ENCODE results near the gene MYH16. TPM values are rescaled to one million over a fixed set of nuclear protein-coding genes. Genes with fewer than 3 reads are reported as not detected.

Gene MYH16
- total RNA-seq, 6 experiments from 2014 or later, result not detected

DNA sequence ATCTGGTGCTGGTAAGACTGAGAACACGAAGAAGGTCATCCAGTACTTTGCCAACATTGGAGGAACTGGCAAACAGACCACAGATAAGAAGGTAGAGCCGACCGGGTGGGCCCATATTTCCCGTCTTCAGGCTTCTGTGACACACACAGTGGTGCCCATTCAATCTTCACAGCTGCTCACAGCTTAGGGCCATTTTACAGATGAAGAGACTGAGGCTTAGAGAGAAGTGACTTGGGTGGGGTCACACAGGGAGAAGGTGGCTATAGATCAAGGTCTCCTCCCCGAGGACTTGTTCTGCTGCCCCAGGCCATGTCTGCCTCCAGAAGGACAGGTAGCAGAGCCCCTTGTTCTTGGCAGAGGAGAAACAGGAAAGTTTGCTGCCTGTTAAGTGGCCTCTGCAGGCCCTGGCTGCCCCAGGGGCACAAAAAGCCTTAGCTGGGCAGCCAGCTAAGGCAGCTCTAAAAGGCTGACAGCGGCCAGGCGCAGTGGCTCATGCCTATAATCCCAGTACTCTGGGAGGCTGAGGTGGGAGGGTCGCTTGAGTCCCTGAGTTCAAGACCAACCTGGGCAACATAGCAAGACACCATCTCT is 22.6 kb upstream of the MYH16 start:
- no peaks in the 10 kb centered on the region for H3K27me3 ChIP-seq
- ATAC-seq, result no peak
- no peaks in the 10 kb centered on the region for H3K36me3 ChIP-seq
- H3K27ac ChIP-seq, result no peak overlapping the region
- intact Hi-C loops (cut with DNase I), result no loop called here
- H3K4me3 ChIP-seq, result no peak overlapping the region
- WGBS (ENCODE audit: insufficient coverage, low coverage, low lambda C conversion rate, missing lambda C conversion rate), result 82% methylated on average over 4 of the region's 8 CpGs
- no peak for DNase-seq
- no peaks in the 10 kb centered on the region for H3K4me1 ChIP-seq
- no peaks in the 10 kb centered on the region for H3K9me3 ChIP-seq
- TF ChIP-seq POLR2A (IDR thresholded peaks at IDR 0.05), result no peak
- TF ChIP-seq, protein P1, sequence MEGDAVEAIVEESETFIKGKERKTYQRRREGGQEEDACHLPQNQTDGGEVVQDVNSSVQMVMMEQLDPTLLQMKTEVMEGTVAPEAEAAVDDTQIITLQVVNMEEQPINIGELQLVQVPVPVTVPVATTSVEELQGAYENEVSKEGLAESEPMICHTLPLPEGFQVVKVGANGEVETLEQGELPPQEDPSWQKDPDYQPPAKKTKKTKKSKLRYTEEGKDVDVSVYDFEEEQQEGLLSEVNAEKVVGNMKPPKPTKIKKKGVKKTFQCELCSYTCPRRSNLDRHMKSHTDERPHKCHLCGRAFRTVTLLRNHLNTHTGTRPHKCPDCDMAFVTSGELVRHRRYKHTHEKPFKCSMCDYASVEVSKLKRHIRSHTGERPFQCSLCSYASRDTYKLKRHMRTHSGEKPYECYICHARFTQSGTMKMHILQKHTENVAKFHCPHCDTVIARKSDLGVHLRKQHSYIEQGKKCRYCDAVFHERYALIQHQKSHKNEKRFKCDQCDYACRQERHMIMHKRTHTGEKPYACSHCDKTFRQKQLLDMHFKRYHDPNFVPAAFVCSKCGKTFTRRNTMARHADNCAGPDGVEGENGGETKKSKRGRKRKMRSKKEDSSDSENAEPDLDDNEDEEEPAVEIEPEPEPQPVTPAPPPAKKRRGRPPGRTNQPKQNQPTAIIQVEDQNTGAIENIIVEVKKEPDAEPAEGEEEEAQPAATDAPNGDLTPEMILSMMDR (IDR thresholded peaks at IDR 0.05), result no peak

DNA sequence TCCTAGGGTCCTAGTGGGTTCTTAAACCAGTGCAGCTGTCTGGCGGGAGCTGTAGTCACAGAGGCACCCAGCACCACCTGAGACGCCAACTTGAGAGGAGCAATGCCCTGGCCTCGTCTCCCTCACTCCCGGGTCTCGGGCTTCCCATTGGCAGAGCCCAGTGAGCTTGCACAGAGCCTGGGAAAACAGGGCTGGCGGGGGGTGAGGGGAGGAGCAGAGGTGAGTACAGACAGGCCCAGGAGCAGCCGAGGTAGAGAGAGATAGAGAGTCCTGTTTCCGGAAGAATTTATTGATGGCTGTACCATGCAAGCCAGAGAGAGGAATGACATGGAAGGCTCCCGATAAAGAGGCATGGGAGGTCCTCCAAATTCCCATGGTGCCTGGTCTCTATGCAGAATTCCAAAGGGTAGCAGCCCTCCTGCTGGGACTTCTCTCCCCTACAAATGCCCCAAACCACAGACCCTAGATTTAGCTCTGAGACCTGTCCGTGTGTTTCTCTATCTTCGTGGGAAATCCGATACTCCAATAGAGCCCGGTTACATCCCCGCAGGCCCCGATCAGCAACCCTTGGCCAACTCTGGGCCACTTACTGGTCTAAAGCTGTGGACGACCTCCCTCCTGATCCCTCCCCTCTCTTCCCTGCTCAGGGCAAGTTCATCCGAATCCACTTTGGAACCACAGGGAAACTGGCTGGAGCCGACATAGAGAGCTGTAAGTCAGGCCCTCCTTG is 20.3 kb upstream of the MYH16 start:
- Histone ChIP-seq H3K4me3 (no peak overlapping the region), H3K9me3 (no peaks in the 10 kb centered on the region), H3K27ac (no peak overlapping the region), H3K36me3 (no peaks in the 10 kb centered on the region), H3K27me3 (no peaks in the 10 kb centered on the region), H3K4me1 (no peaks in the 10 kb centered on the region)
- DNase-seq, result no peak
- 50% methylated on average over 6 of the region's 18 CpGs for WGBS (ENCODE audit: insufficient coverage, low coverage, low lambda C conversion rate, missing lambda C conversion rate)
- no peak for TF ChIP-seq POLR2A (IDR thresholded peaks at IDR 0.05)
- TF ChIP-seq, protein P1 (IDR thresholded peaks at IDR 0.05), result no peak
- intact Hi-C loops (cut with DNase I), result no loop called here
- ATAC-seq, result no peak

DNA sequence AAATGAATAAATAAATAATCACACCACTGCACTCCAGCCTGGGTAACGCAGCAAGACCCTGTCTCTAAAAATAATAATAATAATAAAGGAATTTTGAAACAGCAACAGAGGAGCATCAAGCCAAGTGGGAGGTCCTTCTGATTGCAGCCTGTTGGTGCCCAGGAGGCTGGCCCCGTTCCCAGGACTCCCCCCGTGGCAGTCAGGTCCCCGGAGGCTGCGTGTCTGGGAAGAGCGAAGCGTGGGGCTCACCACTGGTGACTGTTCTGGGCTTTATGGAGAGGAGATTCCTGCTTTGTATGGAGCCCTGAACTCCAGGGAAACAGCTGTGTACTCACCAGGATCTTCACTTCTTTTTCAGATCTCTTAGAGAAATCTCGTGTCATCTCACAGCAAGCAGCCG is 19.3 kb upstream of the MYH16 start:
- DNase-seq, result no peak

DNA sequence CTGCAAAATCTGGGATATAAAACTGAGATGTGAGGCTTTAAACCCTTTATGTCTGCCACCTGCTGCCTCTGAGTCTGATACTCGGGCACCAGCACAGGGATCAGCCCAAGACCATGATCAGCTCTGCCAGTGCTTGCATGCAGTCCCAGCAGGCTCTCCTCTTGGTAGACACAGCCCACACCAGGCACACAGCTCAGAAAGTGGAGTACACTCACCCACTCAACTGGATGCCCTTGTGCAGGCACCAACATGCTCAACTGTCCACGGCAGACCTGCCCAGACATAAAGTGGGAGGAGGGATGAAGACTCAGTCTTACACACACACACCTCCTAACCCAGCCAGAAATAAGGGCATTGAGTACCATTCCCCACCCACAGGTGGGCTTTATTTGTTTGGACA is 18.2 kb upstream of the MYH16 start:
- no peak overlapping the region for H3K27ac ChIP-seq
- intact Hi-C loops (cut with DNase I), result no loop called here
- WGBS (ENCODE audit: insufficient coverage, low coverage, low lambda C conversion rate, missing lambda C conversion rate), result no CpG with 5 or more reads among the region's 2 CpGs
- H3K27me3 ChIP-seq, result no peaks in the 10 kb centered on the region
- no peaks in the 10 kb centered on the region for H3K4me1 ChIP-seq
- H3K9me3 ChIP-seq, result no peaks in the 10 kb centered on the region
- no peaks in the 10 kb centered on the region for H3K36me3 ChIP-seq
- TF ChIP-seq POLR2A (IDR thresholded peaks at IDR 0.05), result no peak
- TF ChIP-seq, protein P1 (IDR thresholded peaks at IDR 0.05), result no peak
- DNase-seq (no peak), ATAC-seq (peak in 1 of 4 donors; percentile 23)
- H3K4me3 ChIP-seq, result no peak overlapping the region

More for the DNA sequence above, 19.3 kb upstream of the MYH16 start:
- no peak for ATAC-seq
- Histone ChIP-seq H3K36me3 (no peaks in the 10 kb centered on the region), H3K4me1 (no peaks in the 10 kb centered on the region), H3K9me3 (no peaks in the 10 kb centered on the region), H3K27ac (no peak overlapping the region), H3K4me3 (no peak overlapping the region), H3K27me3 (no peaks in the 10 kb centered on the region)
- TF ChIP-seq, protein P1 (IDR thresholded peaks at IDR 0.05), result no peak
- TF ChIP-seq POLR2A (IDR thresholded peaks at IDR 0.05), result no peak
- intact Hi-C loops (cut with DNase I), result no loop called here
- 69% methylated on average over 5 of the region's 9 CpGs for WGBS (ENCODE audit: insufficient coverage, low coverage, low lambda C conversion rate, missing lambda C conversion rate)
